Calu3 (cell line): Measurements from ENCODE around the gene DNAJB2. TPM values are rescaled to one million over a fixed set of nuclear protein-coding genes. Genes with fewer than 3 reads are reported as not detected.

Experiments
- BruUV-seq: library from RNA; stranded (reverse); fragments of 400-500 nt; replicated peaks from 2 replicates; lab custom pipeline; 2021; lab: Mats Ljungman, UMichigan
- CTCF ChIA-PET: fragments of 300-600 bp; sonication (Branson Sonifier 250); formaldehyde crosslinking; loops from one replicate; lab custom pipeline; 2022; ENCODE audit warnings: antibody characterized with exemption; lab: Charles Lee
- DNase-seq: peaks from one replicate; pipeline ENCODE4 v3.0.0; 2022
- H3K27ac Mint-ChIP-seq: one replicate; pipeline ENCODE4 v1.8.0; 2022; ENCODE audit warnings: mixed read lengths; ENCODE audit not compliant: unreplicated experiment
- H3K27me3 Mint-ChIP-seq: one replicate; pipeline ENCODE4 v1.8.0; 2022; ENCODE audit warnings: mixed read lengths; ENCODE audit not compliant: unreplicated experiment
- H3K36me3 Mint-ChIP-seq: one replicate; pipeline ENCODE4 v1.8.0; 2022; ENCODE audit warnings: mild to moderate bottlenecking, moderate library complexity, mixed read lengths; ENCODE audit not compliant: insufficient read depth, unreplicated experiment
- H3K4me1 Mint-ChIP-seq: one replicate; pipeline ENCODE4 v1.8.0; 2022; ENCODE audit warnings: mild to moderate bottlenecking, low read depth, mixed read lengths; ENCODE audit not compliant: unreplicated experiment
- H3K4me3 Mint-ChIP-seq: one replicate; pipeline ENCODE4 v1.8.0; 2022; ENCODE audit warnings: mild to moderate bottlenecking, low read depth, moderate library complexity, mixed read lengths; ENCODE audit not compliant: unreplicated experiment
- H3K9me3 Mint-ChIP-seq: one replicate; pipeline ENCODE4 v1.8.0; 2022; ENCODE audit warnings: low read depth, mixed read lengths; ENCODE audit not compliant: unreplicated experiment
- CTCF ChIP-seq: fragments of 200-600 bp; IDR thresholded peaks from one replicate; pipeline ENCODE4 v1.8.0; 2022; ENCODE audit warnings: antibody characterized with exemption; ENCODE audit not compliant: unreplicated experiment
- intact Hi-C: fragments of 100-400 bp; cut with micrococcal nuclease; formaldehyde crosslinking; loops from one replicate; pipeline ENCODE4 v1.10.0; 2022; ENCODE audit not compliant: unreplicated experiment
- total RNA-seq: library from RNA; stranded (reverse); gene quantifications from 2 replicates; pipeline ENCODE4 v1.2.3, GENCODE V29; 2022

Gene DNAJB2
- total RNA-seq, 1 experiment from 2014 or later = 68.2 TPM

GRCh38 chr2:219299372-219299760 lies 20.2 kb downstream of the DNAJB2 start:
- Mint-ChIP-seq H3K4me1 (no peaks in the 10 kb centered on the region), H3K27me3 (peaks cover 53% of the 10 kb centered on the region), H3K9me3 (no peaks in the 10 kb centered on the region), H3K27ac (no peak overlapping the region), H3K4me3 (no peak overlapping the region), H3K36me3 (peaks cover 4% of the 10 kb centered on the region)
- TF ChIP-seq CTCF = no peak
- no TSS peak for BruUV-seq
- intact Hi-C loops = loop anchor here (5.0 kb wide), 2 partner anchors 47 to 122 kb away; partner anchors contain the start of genes CNPPD1, RETREG2, TUBA4A and TUBA4B
- CTCF ChIA-PET = interaction anchor here (0.6 kb wide), 1 partner anchor 76 kb away, joined by 5 read pairs; no protein-coding TSS in a partner anchor
- no peak for DNase-seq

- TF ChIP-seq CTCF = no peak
- no TSS peak for BruUV-seq
- intact Hi-C loops = no loop called here
- peaks cover 59% of the 10 kb centered on the region for H3K27me3 Mint-ChIP-seq
- no peak overlapping the region for H3K4me3 Mint-ChIP-seq
- no peak for DNase-seq
- peaks cover 3% of the 10 kb centered on the region for H3K36me3 Mint-ChIP-seq
- no peak overlapping the region for H3K27ac Mint-ChIP-seq
- H3K4me1 Mint-ChIP-seq = no peaks in the 10 kb centered on the region
- CTCF ChIA-PET = no interaction called here
- H3K9me3 Mint-ChIP-seq = no peaks in the 10 kb centered on the region
Observed at GRCh38 chr2:219300022-219300421, 20.9 kb downstream of the DNAJB2 start.

- Mint-ChIP-seq H3K4me3 (no peak overlapping the region), H3K36me3 (no peaks in the 10 kb centered on the region), H3K4me1 (no peaks in the 10 kb centered on the region), H3K27me3 (peaks cover 84% of the 10 kb centered on the region), H3K27ac (no peak overlapping the region), H3K9me3 (no peaks in the 10 kb centered on the region)
- intact Hi-C loops = no loop called here
- no TSS peak for BruUV-seq
- no peak for DNase-seq
- CTCF ChIA-PET = no interaction called here
- no peak for TF ChIP-seq CTCF
Observed at GRCh38 chr2:219302412-219302968, 23.3 kb downstream of the DNAJB2 start.

- Mint-ChIP-seq H3K4me3 (no peak overlapping the region), H3K4me1 (no peaks in the 10 kb centered on the region), H3K27me3 (peaks cover 90% of the 10 kb centered on the region), H3K27ac (no peak overlapping the region), H3K9me3 (no peaks in the 10 kb centered on the region), H3K36me3 (no peaks in the 10 kb centered on the region)
- TF ChIP-seq CTCF = no peak
- CTCF ChIA-PET = no interaction called here
- no TSS peak for BruUV-seq
- DNase-seq = no peak
- intact Hi-C loops = no loop called here
Observed at GRCh38 chr2:219304223-219304622, 25.1 kb downstream of the DNAJB2 start.
